GM21619 (cell line): ENCODE measurements around the gene WDR75.

Experiments
- ATAC-seq: cut with Tn5 transposase; IDR thresholded peaks from one replicate; pipeline ENCODE4 v1.9.1; 2021; ENCODE audit not compliant: unreplicated experiment

The WDR75 gene

GRCh38 chr2:189492451-189492850, 51.2 kb downstream of the WDR75 start:
- no peak for ATAC-seq

- ATAC-seq: no peak
These were observed 56.9 kb downstream of the WDR75 start for GRCh38 chr2:189498205-189498604.

GRCh38 chr2:189499137-189499536, 57.9 kb downstream of the WDR75 start:
- ATAC-seq: no peak

GRCh38 chr2:189500456-189501160, 59.3 kb downstream of the WDR75 start:
- no peak for ATAC-seq

- no peak for ATAC-seq
These were observed 60.2 kb downstream of the WDR75 start for GRCh38 chr2:189501487-189501886.

- ATAC-seq: no peak
These were observed 61.4 kb downstream of the WDR75 start for GRCh38 chr2:189502714-189503113.

GRCh38 chr2:189504238-189504637, 63.0 kb downstream of the WDR75 start:
- ATAC-seq: no peak

- ATAC-seq: no peak
These were observed 64.2 kb downstream of the WDR75 start for GRCh38 chr2:189505492-189505891.

- ATAC-seq: no peak
These were observed 65.3 kb downstream of the WDR75 start for GRCh38 chr2:189506514-189506976.

GRCh38 chr2:189511210-189511959, 70.1 kb downstream of the WDR75 start:
- no peak for ATAC-seq

- no peak for ATAC-seq
These were observed 70.7 kb downstream of the WDR75 start for GRCh38 chr2:189511960-189512319.

- ATAC-seq: no peak
These were observed 71.6 kb downstream of the WDR75 start for GRCh38 chr2:189512879-189513278.

- no peak for ATAC-seq
These were observed 72.8 kb downstream of the WDR75 start for GRCh38 chr2:189514104-189514503.

- no peak for ATAC-seq
These were observed 74.0 kb downstream of the WDR75 start for GRCh38 chr2:189515264-189515663.

- no peak for ATAC-seq
These were observed 75.3 kb downstream of the WDR75 start for GRCh38 chr2:189516546-189516945.

- no peak for ATAC-seq
These were observed 76.7 kb downstream of the WDR75 start for GRCh38 chr2:189517847-189518535.

GRCh38 chr2:189519631-189520387, 78.5 kb downstream of the WDR75 start:
- ATAC-seq: no peak

- ATAC-seq: no peak
These were observed 80.6 kb downstream of the WDR75 start for GRCh38 chr2:189521699-189522434.

- no peak for ATAC-seq
These were observed 81.3 kb downstream of the WDR75 start for GRCh38 chr2:189522435-189523151.

GRCh38 chr2:189524746-189525145, 83.5 kb downstream of the WDR75 start:
- ATAC-seq: no peak
